ENCODE results near the gene OTUD7B.
"Not testable (repeated sequence)": the region's sequence is repeated elsewhere in the genome, so short reads cannot be mapped to it uniquely, and the experiment has no call there.

The OTUD7B gene

GRCh38 chr1:150053926-150054325 lies 43.4 kb upstream of the OTUD7B start:
- Histone ChIP-seq H3K4me3 (ENCODE audit: low read depth, low read length, poor library complexity, severe bottlenecking) (no peak overlapping the region), H3K9ac (ENCODE audit: low read length) (no peak overlapping the region), H3K27me3 (ENCODE audit: insufficient read depth, low read length) (no peaks in the 10 kb centered on the region), H3K9me2 (ENCODE audit: low read depth, low read length) (no peaks in the 10 kb centered on the region), H3K36me3 (ENCODE audit: insufficient read depth, low read length) (no peaks in the 10 kb centered on the region), H3K79me2 (ENCODE audit: insufficient read depth, low read length) (no peaks in the 10 kb centered on the region), H3F3A (ENCODE audit: insufficient read depth, low read length) (no peaks in the 10 kb centered on the region), H3K4me1 (ENCODE audit: insufficient read depth, low read length, severe bottlenecking) (no peaks in the 10 kb centered on the region), H4K20me1 (ENCODE audit: insufficient read depth, low read length) (no peaks in the 10 kb centered on the region), H3K4me2 (ENCODE audit: low read length) (no peak overlapping the region), H3K27ac (ENCODE audit: low read depth, low read length, poor library complexity, severe bottlenecking) (no peak overlapping the region), H2AFZ (ENCODE audit: low read length) (no peak overlapping the region), H3K9me3 (ENCODE audit: low read length) (no peaks in the 10 kb centered on the region)
- TF ChIP-seq, protein P1, sequence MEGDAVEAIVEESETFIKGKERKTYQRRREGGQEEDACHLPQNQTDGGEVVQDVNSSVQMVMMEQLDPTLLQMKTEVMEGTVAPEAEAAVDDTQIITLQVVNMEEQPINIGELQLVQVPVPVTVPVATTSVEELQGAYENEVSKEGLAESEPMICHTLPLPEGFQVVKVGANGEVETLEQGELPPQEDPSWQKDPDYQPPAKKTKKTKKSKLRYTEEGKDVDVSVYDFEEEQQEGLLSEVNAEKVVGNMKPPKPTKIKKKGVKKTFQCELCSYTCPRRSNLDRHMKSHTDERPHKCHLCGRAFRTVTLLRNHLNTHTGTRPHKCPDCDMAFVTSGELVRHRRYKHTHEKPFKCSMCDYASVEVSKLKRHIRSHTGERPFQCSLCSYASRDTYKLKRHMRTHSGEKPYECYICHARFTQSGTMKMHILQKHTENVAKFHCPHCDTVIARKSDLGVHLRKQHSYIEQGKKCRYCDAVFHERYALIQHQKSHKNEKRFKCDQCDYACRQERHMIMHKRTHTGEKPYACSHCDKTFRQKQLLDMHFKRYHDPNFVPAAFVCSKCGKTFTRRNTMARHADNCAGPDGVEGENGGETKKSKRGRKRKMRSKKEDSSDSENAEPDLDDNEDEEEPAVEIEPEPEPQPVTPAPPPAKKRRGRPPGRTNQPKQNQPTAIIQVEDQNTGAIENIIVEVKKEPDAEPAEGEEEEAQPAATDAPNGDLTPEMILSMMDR (IDR thresholded peaks at IDR 0.05; ENCODE audit: low read length) = no peak
- no peak for TF ChIP-seq EZH2 (IDR thresholded peaks at IDR 0.05; ENCODE audit: borderline replicate concordance, low read length)

GRCh38 chr1:150051905-150052412 lies 41.4 kb upstream of the OTUD7B start:
- H3K36me3 ChIP-seq (ENCODE audit: insufficient read depth, low read length); H2AFZ ChIP-seq (ENCODE audit: low read length); H3K4me3 ChIP-seq (ENCODE audit: low read depth, low read length, poor library complexity, severe bottlenecking); H3K79me2 ChIP-seq (ENCODE audit: insufficient read depth, low read length); H3F3A ChIP-seq (ENCODE audit: insufficient read depth, low read length); H3K27ac ChIP-seq (ENCODE audit: low read depth, low read length, poor library complexity, severe bottlenecking); H4K20me1 ChIP-seq (ENCODE audit: insufficient read depth, low read length); H3K9me3 ChIP-seq (ENCODE audit: low read length); H3K27me3 ChIP-seq (ENCODE audit: insufficient read depth, low read length); H3K4me2 ChIP-seq (ENCODE audit: low read length); H3K9ac ChIP-seq (ENCODE audit: low read length); H3K9me2 ChIP-seq (ENCODE audit: low read depth, low read length); H3K4me1 ChIP-seq (ENCODE audit: insufficient read depth, low read length, severe bottlenecking): not testable (repeated sequence)

DNA sequence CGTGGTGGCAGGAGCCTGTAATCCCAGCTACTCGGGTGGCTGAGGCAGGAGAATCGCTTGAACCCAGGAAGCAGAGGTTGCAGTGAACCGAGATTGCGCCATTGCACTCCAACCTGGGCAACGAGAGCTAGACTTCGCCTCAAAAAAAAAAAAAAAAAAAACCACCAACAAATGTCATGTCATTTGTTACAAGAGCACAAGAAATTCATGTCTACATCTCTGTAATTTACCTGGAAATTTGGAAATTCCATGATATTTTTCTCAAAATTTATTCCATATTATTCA lies 40.5 kb upstream of the OTUD7B start:
- Histone ChIP-seq H3K27me3 (ENCODE audit: insufficient read depth, low read length) (no peaks in the 10 kb centered on the region), H3K9me3 (ENCODE audit: low read length) (no peaks in the 10 kb centered on the region), H3K27ac (ENCODE audit: low read depth, low read length, poor library complexity, severe bottlenecking) (no peak overlapping the region), H3K36me3 (ENCODE audit: insufficient read depth, low read length) (no peaks in the 10 kb centered on the region), H3K4me2 (ENCODE audit: low read length) (no peak overlapping the region), H3K4me3 (ENCODE audit: low read depth, low read length, poor library complexity, severe bottlenecking) (no peak overlapping the region), H4K20me1 (ENCODE audit: insufficient read depth, low read length) (no peaks in the 10 kb centered on the region), H3K9me2 (ENCODE audit: low read depth, low read length) (no peaks in the 10 kb centered on the region), H3F3A (ENCODE audit: insufficient read depth, low read length) (no peaks in the 10 kb centered on the region), H2AFZ (ENCODE audit: low read length) (no peak overlapping the region), H3K9ac (ENCODE audit: low read length) (no peak overlapping the region), H3K4me1 (ENCODE audit: insufficient read depth, low read length, severe bottlenecking) (no peaks in the 10 kb centered on the region), H3K79me2 (ENCODE audit: insufficient read depth, low read length) (no peaks in the 10 kb centered on the region)
- no peak for TF ChIP-seq EZH2 (IDR thresholded peaks at IDR 0.05; ENCODE audit: borderline replicate concordance, low read length)
- TF ChIP-seq, protein P1 (IDR thresholded peaks at IDR 0.05; ENCODE audit: low read length) = no peak

DNA sequence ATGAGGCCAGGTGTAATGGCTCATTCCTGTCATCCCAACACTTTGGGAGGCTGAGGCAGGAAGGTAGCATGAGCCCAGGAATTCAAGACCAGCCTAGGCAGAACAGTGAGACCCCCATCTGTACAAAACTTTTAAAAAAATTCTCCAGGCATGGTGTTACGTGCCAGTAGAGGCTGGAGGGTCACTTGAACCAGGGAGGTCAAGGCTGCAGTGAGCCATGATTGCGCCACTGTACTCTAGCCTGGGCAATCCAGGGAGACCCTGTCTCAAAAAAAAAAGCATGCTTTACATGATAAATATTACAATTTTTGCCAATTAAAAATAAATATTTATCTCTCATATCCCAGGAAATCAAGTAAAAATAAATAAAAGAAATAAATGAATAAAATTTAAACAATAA lies 39.4 kb upstream of the OTUD7B start:
- TF ChIP-seq, protein P1 (IDR thresholded peaks at IDR 0.05; ENCODE audit: low read length) = no peak
- TF ChIP-seq EZH2 (IDR thresholded peaks at IDR 0.05; ENCODE audit: borderline replicate concordance, low read length) = no peak
- no peaks in the 10 kb centered on the region for H3K36me3 ChIP-seq (ENCODE audit: insufficient read depth, low read length)
- no peaks in the 10 kb centered on the region for H3K9me2 ChIP-seq (ENCODE audit: low read depth, low read length)
- H3K9me3 ChIP-seq (ENCODE audit: low read length) = no peaks in the 10 kb centered on the region
- H3K27me3 ChIP-seq (ENCODE audit: insufficient read depth, low read length) = no peaks in the 10 kb centered on the region
- H4K20me1 ChIP-seq (ENCODE audit: insufficient read depth, low read length) = no peaks in the 10 kb centered on the region
- no peaks in the 10 kb centered on the region for H3K4me1 ChIP-seq (ENCODE audit: insufficient read depth, low read length, severe bottlenecking)
- H3F3A ChIP-seq (ENCODE audit: insufficient read depth, low read length) = no peaks in the 10 kb centered on the region
- no peak overlapping the region for H3K4me3 ChIP-seq (ENCODE audit: low read depth, low read length, poor library complexity, severe bottlenecking)
- no peak overlapping the region for H3K27ac ChIP-seq (ENCODE audit: low read depth, low read length, poor library complexity, severe bottlenecking)
- H3K4me2 ChIP-seq (ENCODE audit: low read length) = no peak overlapping the region
- H3K79me2 ChIP-seq (ENCODE audit: insufficient read depth, low read length) = no peaks in the 10 kb centered on the region
- H2AFZ ChIP-seq (ENCODE audit: low read length) = no peak overlapping the region
- no peak overlapping the region for H3K9ac ChIP-seq (ENCODE audit: low read length)
